Measurements from ENCODE around the gene WHRN. TPM values are rescaled to one million over a fixed set of nuclear protein-coding genes. Genes with fewer than 3 reads are reported as not detected.

WHRN gene
- total and polyA plus RNA-seq, 2 experiments from 2014 or later: 8.3 to 8.9 TPM

GRCh38 chr9:114551750-114552685 lies 46.7 kb upstream of the WHRN start:
- H3K4me3 Mint-ChIP-seq: no peak overlapping the region
- Histone ChIP-seq H2AFZ (no peak overlapping the region), H3K4me1 (ENCODE audit: insufficient read depth) (no peaks in the 10 kb centered on the region), H4K20me1 (replicated peaks; ENCODE audit: insufficient read depth) (no peaks in the 10 kb centered on the region), H3K27me3 (ENCODE audit: insufficient read depth) (no peaks in the 10 kb centered on the region), H3K4me2 (no peak overlapping the region), H3K27ac (ENCODE audit: low read depth) (no peak overlapping the region), H3K79me2 (replicated peaks; ENCODE audit: insufficient read depth) (no peaks in the 10 kb centered on the region), H3K36me3 (ENCODE audit: insufficient read depth) (no peaks in the 10 kb centered on the region), H3F3A (replicated peaks; ENCODE audit: low read depth) (no peaks in the 10 kb centered on the region), H3K4me3 (no peak overlapping the region), H3K9me2 (ENCODE audit: insufficient read depth) (no peaks in the 10 kb centered on the region)
- TF ChIP-seq CREB1 (CRISPR knock-in tag; IDR thresholded peaks at IDR 0.05; ENCODE audit: low read depth) (no peak), STAT1 (IDR thresholded peaks at IDR 0.05; ENCODE audit: unreplicated experiment) (no peak), ZNF114 (CRISPR knock-in tag; IDR thresholded peaks at IDR 0.05) (no peak), ZNF331 (CRISPR knock-in tag; IDR thresholded peaks at IDR 0.05; ENCODE audit: low read depth) (no peak), JUNB (IDR thresholded peaks at IDR 0.05; ENCODE audit: unreplicated experiment) (no peak), POLR2AphosphoS5 (IDR thresholded peaks at IDR 0.05; ENCODE audit: low read depth) (no peak), NANOG (IDR thresholded peaks at IDR 0.05; ENCODE audit: borderline replicate concordance) (no peak), ZNF462 (CRISPR knock-in tag; IDR thresholded peaks at IDR 0.05) (no peak), CTCF (conservative IDR thresholded peaks at IDR 0.05; ENCODE audit: low read depth in 2 of 2) (no peak), EZH2phosphoT487 (IDR thresholded peaks at IDR 0.05; ENCODE audit: unreplicated experiment) (no peak), REST (IDR thresholded peaks at IDR 0.05; ENCODE audit: unreplicated experiment) (no peak)
- ATAC-seq: no peak
- no peak for DNase-seq (ENCODE audit: low spot score)
- no peak overlapping the region for H3K27ac Mint-ChIP-seq
- peaks cover 3% of the 10 kb centered on the region; the same call in 1 of the 3 replicates for H3K9me3 Mint-ChIP-seq
- peaks cover 4% of the 10 kb centered on the region; the same call in 1 of the 3 replicates for H3K36me3 Mint-ChIP-seq (ENCODE audit: low read depth)
- peaks cover 9% of the 10 kb centered on the region for H3K4me1 Mint-ChIP-seq
- H3K27me3 Mint-ChIP-seq (ENCODE audit: insufficient read depth, low read depth, poor library complexity): peaks cover 5% of the 10 kb centered on the region

All from GM23338 (cell line).